H1 (cell line): Measurements from ENCODE around the gene UBXN1.

ENCODE experiments used
- BACH1 ChIP-seq: IDR thresholded peaks from 2 replicates; pipeline ENCODE4 v1.6.1; 2012; ENCODE audit warnings: low read length, improper control_type of control experiment
- CTCF ChIP-seq, 3 experiments: IDR thresholded peaks; 1 replicate in 2 of 3; 2 replicates in 1 of 3; pipeline versions ENCODE4 v1.5.1 to v1.6.1; 2011; ENCODE audit warnings: low read length in 3 of 3, mild to moderate bottlenecking in 3 of 3, inconsistent platforms in 2 of 3, low read depth in 1 of 3, moderate library complexity in 1 of 3; ENCODE audit not compliant: insufficient read depth in 1 of 3; ENCODE audit errors: control extremely low read depth in 1 of 3
- POLR2A ChIP-seq, 2 experiments: IDR thresholded peaks; 1 replicate in 1 of 2; 2 replicates in 1 of 2; pipeline ENCODE4 v1.6.1; 2011; ENCODE audit warnings: low read depth in 2 of 2, low read length in 2 of 2, mild to moderate bottlenecking in 2 of 2; ENCODE audit errors: control extremely low read depth in 1 of 2

DNA sequence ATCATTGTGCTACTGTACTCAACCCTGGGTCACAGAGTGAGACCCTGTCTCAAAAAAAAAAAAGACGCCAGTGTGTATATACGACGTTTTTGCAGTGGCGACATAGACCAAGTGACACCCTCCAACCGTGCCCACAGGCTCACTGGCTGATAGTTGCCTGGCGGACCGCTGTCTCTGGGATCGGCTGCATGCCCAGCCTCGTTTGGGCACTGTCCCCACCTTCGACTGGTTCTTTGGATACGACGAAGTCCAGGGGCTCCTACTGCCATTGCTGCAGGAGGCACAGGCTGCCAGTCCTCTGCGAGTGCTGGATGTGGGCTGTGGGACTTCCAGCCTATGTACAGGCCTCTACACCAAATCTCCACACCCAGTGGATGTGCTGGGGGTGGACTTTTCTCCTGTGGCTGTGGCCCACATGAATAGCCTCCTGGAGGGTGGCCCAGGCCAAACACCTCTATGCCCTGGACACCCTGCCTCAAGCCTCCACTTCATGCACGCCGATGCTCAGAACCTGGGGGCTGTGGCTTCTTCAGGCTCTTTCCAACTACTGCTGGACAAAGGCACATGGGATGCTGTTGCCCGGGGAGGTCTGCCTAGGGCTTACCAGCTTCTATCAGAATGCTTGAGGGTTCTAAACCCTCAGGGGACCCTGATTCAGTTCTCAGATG is 12.5 kb downstream of the UBXN1 start:
- no peak for TF ChIP-seq CTCF (IDR thresholded peaks at IDR 0.05; ENCODE audit: control extremely low read depth in 1 of 3, insufficient read depth in 1 of 3, low read depth in 1 of 3, low read length in 3 of 3)
- peak; percentile 57 to 81 for TF ChIP-seq POLR2A (IDR thresholded peaks at IDR 0.05; ENCODE audit: control extremely low read depth in 1 of 2, low read depth in 2 of 2, low read length in 2 of 2)
- TF ChIP-seq BACH1, result no peak
